Parathyroid adenoma (tissue), 2 donors: ENCODE data around the gene PRG3.

Experiments used
- H2AFZ ChIP-seq: fragments of 300-600 bp; sonication (generic); one replicate; pipeline ENCODE4 v1.7.0; 2017; ENCODE audit warnings: antibody characterized with exemption, mild to moderate bottlenecking
- H3K27ac ChIP-seq: fragments of 300-600 bp; sonication (generic); one replicate; pipeline ENCODE4 v1.7.0; 2017
- H3K27me3 ChIP-seq: fragments of 300-600 bp; sonication (generic); one replicate; pipeline ENCODE4 v1.7.0; 2017; ENCODE audit warnings: low read length; ENCODE audit not compliant: control insufficient read depth, insufficient read depth
- H3K36me3 ChIP-seq: fragments of 300-600 bp; sonication (generic); one replicate; pipeline ENCODE4 v1.7.0; 2017; ENCODE audit warnings: low read length; ENCODE audit not compliant: control insufficient read depth, insufficient read depth
- H3K4me1 ChIP-seq: fragments of 300-600 bp; sonication (generic); one replicate; pipeline ENCODE4 v1.7.0; 2017; ENCODE audit warnings: control low read depth
- H3K4me2 ChIP-seq: fragments of 300-600 bp; sonication (generic); one replicate; pipeline ENCODE4 v1.7.0; 2017; ENCODE audit warnings: low read length
- H3K4me3 ChIP-seq: fragments of 300-600 bp; sonication (generic); one replicate; pipeline ENCODE4 v1.7.0; 2017; ENCODE audit warnings: low read depth, low read length
- H3K79me2 ChIP-seq: fragments of 300-600 bp; sonication (generic); one replicate; pipeline ENCODE4 v1.7.0; 2017; ENCODE audit warnings: control low read depth
- H3K9ac ChIP-seq: fragments of 300-600 bp; sonication (generic); one replicate; pipeline ENCODE4 v1.7.0; 2017; ENCODE audit warnings: mild to moderate bottlenecking
- H3K9me3 ChIP-seq: fragments of 300-600 bp; sonication (generic); one replicate; pipeline ENCODE4 v1.7.0; 2017; ENCODE audit warnings: low read length; ENCODE audit not compliant: control insufficient read depth
- TF ChIP-seq, protein P1 (sequence below): fragments of 300-600 bp; sonication (generic); IDR thresholded peaks from one replicate; pipeline ENCODE4 v1.7.0; 2017; ENCODE audit warnings: antibody characterized with exemption, mild to moderate bottlenecking
- donor health status: primary hyperparathyroidism.

Gene PRG3

DNA sequence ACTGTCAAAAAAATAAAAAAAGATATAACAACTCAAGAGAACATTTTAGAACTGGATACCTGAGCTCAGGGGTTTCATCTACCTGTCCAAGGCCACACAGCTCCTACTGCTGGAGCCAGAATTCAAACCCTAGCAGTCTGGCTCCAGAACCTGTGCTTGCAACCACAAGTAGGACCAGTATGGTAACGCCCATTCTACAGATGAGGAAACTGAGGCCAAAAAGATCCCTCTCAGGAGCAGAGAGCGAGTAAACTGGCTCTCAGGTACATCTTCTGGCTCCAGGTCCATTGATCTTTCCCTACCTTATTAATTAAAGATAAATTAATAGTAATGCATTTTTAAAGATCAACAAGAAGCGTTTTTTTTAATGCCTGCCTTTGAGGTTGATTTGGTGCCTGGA is 23.6 kb downstream of the PRG3 start:
- no peaks in the 10 kb centered on the region for H3K36me3 ChIP-seq
- H3K79me2 ChIP-seq: no peaks in the 10 kb centered on the region
- no peak overlapping the region for H3K4me3 ChIP-seq
- H3K27ac ChIP-seq: no peak overlapping the region
- H2AFZ ChIP-seq: no peak overlapping the region
- no peak overlapping the region for H3K9ac ChIP-seq
- no peaks in the 10 kb centered on the region for H3K9me3 ChIP-seq
- TF ChIP-seq, protein P1, sequence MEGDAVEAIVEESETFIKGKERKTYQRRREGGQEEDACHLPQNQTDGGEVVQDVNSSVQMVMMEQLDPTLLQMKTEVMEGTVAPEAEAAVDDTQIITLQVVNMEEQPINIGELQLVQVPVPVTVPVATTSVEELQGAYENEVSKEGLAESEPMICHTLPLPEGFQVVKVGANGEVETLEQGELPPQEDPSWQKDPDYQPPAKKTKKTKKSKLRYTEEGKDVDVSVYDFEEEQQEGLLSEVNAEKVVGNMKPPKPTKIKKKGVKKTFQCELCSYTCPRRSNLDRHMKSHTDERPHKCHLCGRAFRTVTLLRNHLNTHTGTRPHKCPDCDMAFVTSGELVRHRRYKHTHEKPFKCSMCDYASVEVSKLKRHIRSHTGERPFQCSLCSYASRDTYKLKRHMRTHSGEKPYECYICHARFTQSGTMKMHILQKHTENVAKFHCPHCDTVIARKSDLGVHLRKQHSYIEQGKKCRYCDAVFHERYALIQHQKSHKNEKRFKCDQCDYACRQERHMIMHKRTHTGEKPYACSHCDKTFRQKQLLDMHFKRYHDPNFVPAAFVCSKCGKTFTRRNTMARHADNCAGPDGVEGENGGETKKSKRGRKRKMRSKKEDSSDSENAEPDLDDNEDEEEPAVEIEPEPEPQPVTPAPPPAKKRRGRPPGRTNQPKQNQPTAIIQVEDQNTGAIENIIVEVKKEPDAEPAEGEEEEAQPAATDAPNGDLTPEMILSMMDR: no peak
- H3K27me3 ChIP-seq: no peaks in the 10 kb centered on the region
- no peak overlapping the region for H3K4me2 ChIP-seq
- H3K4me1 ChIP-seq: no peaks in the 10 kb centered on the region

DNA sequence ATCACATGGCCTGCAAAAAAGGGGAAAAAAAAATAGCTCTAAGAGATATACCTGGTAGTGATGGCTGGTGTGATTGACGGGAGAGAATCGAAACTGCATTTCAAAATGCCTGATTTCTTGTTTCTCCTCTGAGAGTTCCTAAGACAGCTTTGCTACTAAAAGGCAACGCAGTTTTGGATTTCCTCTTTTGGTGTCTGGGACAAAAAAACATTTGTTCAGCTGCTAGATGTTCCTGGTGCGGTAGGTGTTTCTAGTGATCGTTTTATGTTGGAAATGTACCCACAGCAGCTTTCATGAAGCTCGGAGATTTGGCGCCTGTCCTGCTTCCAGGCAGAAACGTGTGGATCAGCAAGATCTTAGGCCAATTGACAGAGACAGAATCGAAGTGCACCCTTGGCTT is 24.7 kb downstream of the PRG3 start:
- Histone ChIP-seq H3K9ac (no peak overlapping the region), H3K27ac (no peak overlapping the region), H3K4me1 (no peaks in the 10 kb centered on the region), H3K9me3 (no peaks in the 10 kb centered on the region), H3K27me3 (no peaks in the 10 kb centered on the region), H3K36me3 (no peaks in the 10 kb centered on the region), H3K4me3 (no peak overlapping the region), H3K79me2 (no peaks in the 10 kb centered on the region), H2AFZ (no peak overlapping the region), H3K4me2 (no peak overlapping the region)
- TF ChIP-seq, protein P1: no peak

DNA sequence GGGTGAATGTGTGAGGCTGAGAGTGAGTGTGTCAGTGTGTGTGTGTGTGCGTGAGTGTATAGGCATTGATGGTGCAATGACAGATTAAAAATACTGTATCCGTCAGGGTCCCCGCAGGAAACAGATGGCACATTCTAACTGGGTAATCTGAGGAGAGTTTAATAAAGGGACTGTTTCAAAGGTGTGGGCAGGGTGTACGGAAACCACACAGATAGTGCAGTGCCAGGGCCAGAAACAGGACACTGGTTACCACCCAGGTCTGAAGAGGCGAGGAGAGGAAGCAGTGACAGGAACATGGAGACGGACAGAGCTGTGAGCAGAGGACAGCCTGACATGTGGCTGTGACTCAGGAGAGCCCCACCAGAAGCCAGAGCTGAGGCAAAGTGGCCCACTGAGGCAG is 26.3 kb downstream of the PRG3 start:
- Histone ChIP-seq H3K9ac (no peak overlapping the region), H2AFZ (no peak overlapping the region)

DNA sequence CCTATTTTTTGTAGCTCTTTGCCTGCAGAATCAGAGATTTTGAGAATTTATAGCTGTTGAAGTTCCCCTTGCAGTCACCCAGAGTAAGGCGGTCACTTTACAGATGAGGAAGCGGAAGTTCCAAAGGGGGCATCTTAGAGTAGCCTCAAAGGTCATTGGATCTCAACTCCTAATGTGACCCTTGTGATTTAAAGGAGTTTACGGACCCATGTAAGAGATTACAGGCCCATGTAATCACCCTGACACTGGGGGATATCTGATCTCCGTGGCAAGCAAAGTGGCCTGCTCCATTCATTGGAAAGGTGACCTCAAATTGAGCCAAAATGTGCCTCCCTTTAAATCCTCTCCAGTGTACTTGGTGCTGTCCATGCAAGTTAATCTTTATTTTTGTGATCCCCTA is 27.1 kb downstream of the PRG3 start:
- Histone ChIP-seq H3K4me3 (no peak overlapping the region), H3K4me2 (no peak overlapping the region), H3K36me3 (no peaks in the 10 kb centered on the region), H2AFZ (no peak overlapping the region), H3K27me3 (no peaks in the 10 kb centered on the region), H3K4me1 (no peaks in the 10 kb centered on the region), H3K27ac (no peak overlapping the region), H3K79me2 (no peaks in the 10 kb centered on the region), H3K9ac (no peak overlapping the region), H3K9me3 (no peaks in the 10 kb centered on the region)
- TF ChIP-seq, protein P1: no peak

More for the DNA sequence above, 26.3 kb downstream of the PRG3 start:
- Histone ChIP-seq H3K36me3 (no peaks in the 10 kb centered on the region), H3K79me2 (no peaks in the 10 kb centered on the region), H3K4me2 (no peak overlapping the region), H3K27ac (no peak overlapping the region), H3K4me3 (no peak overlapping the region), H3K4me1 (no peaks in the 10 kb centered on the region), H3K27me3 (no peaks in the 10 kb centered on the region), H3K9me3 (no peaks in the 10 kb centered on the region)
- TF ChIP-seq, protein P1: no peak

DNA sequence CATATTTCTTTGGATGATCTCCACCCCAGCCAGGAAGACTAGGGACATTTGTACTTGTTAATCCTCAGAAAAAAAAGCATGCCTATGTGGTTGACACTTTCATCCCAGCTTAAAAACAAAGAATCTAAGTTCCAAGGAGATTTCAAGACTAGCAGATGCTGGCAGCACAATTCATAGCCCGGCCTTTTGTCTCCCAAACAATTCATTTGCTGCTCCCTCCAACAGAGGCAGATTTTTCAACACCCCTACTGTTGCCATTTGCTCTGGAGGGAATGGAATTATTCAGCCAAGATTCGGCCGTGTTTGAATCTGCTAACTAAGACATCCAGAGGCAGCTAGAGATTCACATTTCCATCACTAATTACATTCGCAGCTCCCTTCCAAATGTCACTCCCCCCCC is 27.5 kb downstream of the PRG3 start:
- H3K4me3 ChIP-seq: no peak overlapping the region
- no peak overlapping the region for H2AFZ ChIP-seq
- no peak overlapping the region for H3K27ac ChIP-seq
- H3K9me3 ChIP-seq: no peaks in the 10 kb centered on the region
- TF ChIP-seq, protein P1: no peak
- no peaks in the 10 kb centered on the region for H3K79me2 ChIP-seq
- no peak overlapping the region for H3K4me2 ChIP-seq
- H3K27me3 ChIP-seq: no peaks in the 10 kb centered on the region
- H3K9ac ChIP-seq: no peak overlapping the region
- H3K36me3 ChIP-seq: no peaks in the 10 kb centered on the region
- no peaks in the 10 kb centered on the region for H3K4me1 ChIP-seq
